H9 (cell line): ENCODE measurements around the gene USH2A. TPM values are rescaled to one million over a fixed set of nuclear protein-coding genes. Genes with fewer than 3 reads are reported as not detected.

Source experiments
- DNase-seq: peaks from one replicate; pipeline ENCODE4 v3.0.0-alpha.2; 2017
- H2AFZ ChIP-seq: one replicate; pipeline ENCODE4 v1.6.1; 2013; ENCODE audit warnings: mild to moderate bottlenecking, low read length, control low read depth, moderate library complexity
- H2AK5ac ChIP-seq: 2 replicates; pipeline ENCODE4 v1.6.1; 2013; ENCODE audit warnings: low read length, control low read depth, mixed read lengths; ENCODE audit not compliant: insufficient read length
- H2BK120ac ChIP-seq: one replicate; pipeline ENCODE4 v1.6.1; 2013; ENCODE audit warnings: low read depth, mild to moderate bottlenecking, low read length, control low read depth, inconsistent platforms; ENCODE audit not compliant: poor library complexity, severe bottlenecking
- H2BK12ac ChIP-seq: 2 replicates; pipeline ENCODE4 v1.6.1; 2013; ENCODE audit warnings: low read length, control low read depth, mixed read lengths, low read depth; ENCODE audit not compliant: insufficient read length
- H2BK15ac ChIP-seq: 2 replicates; pipeline ENCODE4 v1.6.1; 2013; ENCODE audit warnings: low read depth, low read length, control low read depth
- H2BK20ac ChIP-seq: one replicate; pipeline ENCODE4 v1.6.1; 2013; ENCODE audit warnings: low read depth, mild to moderate bottlenecking, low read length, control low read depth, inconsistent platforms; ENCODE audit not compliant: poor library complexity, severe bottlenecking
- H2BK5ac ChIP-seq: 2 replicates; pipeline ENCODE4 v1.6.1; 2013; ENCODE audit warnings: low read length, control low read depth, mixed read lengths; ENCODE audit not compliant: insufficient read length
- H3K14ac ChIP-seq: 2 replicates; pipeline ENCODE4 v1.6.1; 2013; ENCODE audit warnings: low read length, control low read depth; ENCODE audit not compliant: insufficient read depth
- H3K18ac ChIP-seq: 2 replicates; pipeline ENCODE4 v1.6.1; 2013; ENCODE audit warnings: low read depth, mild to moderate bottlenecking, mixed read lengths, low read length, control low read depth; ENCODE audit not compliant: insufficient read length
- H3K23ac ChIP-seq: 2 replicates; pipeline ENCODE4 v1.6.1; 2013; ENCODE audit warnings: low read length, control low read depth, mixed read lengths, low read depth; ENCODE audit not compliant: insufficient read length
- H3K23me2 ChIP-seq: 2 replicates; pipeline ENCODE4 v1.6.1; 2013; ENCODE audit warnings: low read depth, mild to moderate bottlenecking, mixed read lengths, low read length, control low read depth; ENCODE audit not compliant: insufficient read length, poor library complexity, severe bottlenecking
- H3K27ac ChIP-seq: 2 replicates; pipeline ENCODE4 v1.5.1; 2013; ENCODE audit warnings: low read length, control low read depth, mixed read lengths, low read depth; ENCODE audit not compliant: insufficient read length
- H3K27me3 ChIP-seq: 2 replicates; pipeline ENCODE4 v1.6.1; 2013; ENCODE audit warnings: low read length, control low read depth, inconsistent platforms; ENCODE audit not compliant: insufficient read depth
- H3K4ac ChIP-seq: 2 replicates; pipeline ENCODE4 v1.6.1; 2013; ENCODE audit warnings: low read depth, mild to moderate bottlenecking, control low read depth, inconsistent platforms, low read length, moderate library complexity
- H3K4me1 ChIP-seq: 2 replicates; pipeline ENCODE4 v1.6.1; 2013; ENCODE audit warnings: low read length, control low read depth, inconsistent platforms; ENCODE audit not compliant: insufficient read depth
- H3K4me2 ChIP-seq: 2 replicates; pipeline ENCODE4 v1.6.1; 2013; ENCODE audit warnings: low read length, control low read depth, mixed read lengths; ENCODE audit not compliant: insufficient read length, insufficient read depth
- H3K56ac ChIP-seq: 2 replicates; pipeline ENCODE4 v1.6.1; 2013; ENCODE audit warnings: low read depth, mild to moderate bottlenecking, mixed read lengths, low read length, control low read depth; ENCODE audit not compliant: insufficient read length
- H3K79me1 ChIP-seq: 2 replicates; pipeline ENCODE4 v1.6.1; 2013; ENCODE audit warnings: low read depth, mild to moderate bottlenecking, moderate library complexity, low read length, control low read depth, inconsistent platforms; ENCODE audit not compliant: insufficient read depth, poor library complexity, severe bottlenecking
- H3K79me2 ChIP-seq: 2 replicates; pipeline ENCODE4 v1.6.1; 2013; ENCODE audit warnings: low read length, control low read depth, inconsistent platforms; ENCODE audit not compliant: insufficient read depth
- H3K9ac ChIP-seq: 2 replicates; pipeline ENCODE4 v1.6.1; 2013; ENCODE audit warnings: low read length, control low read depth, mixed read lengths; ENCODE audit not compliant: insufficient read length; ENCODE audit errors: extremely low read depth
- H3K9me3 ChIP-seq: one replicate; pipeline ENCODE4 v1.6.1; 2013; ENCODE audit warnings: low read depth, low read length, inconsistent platforms; ENCODE audit not compliant: control insufficient read depth
- H3T11ph ChIP-seq: one replicate; pipeline ENCODE4 v1.6.1; 2013; ENCODE audit warnings: mild to moderate bottlenecking, low read length, control low read depth, inconsistent platforms
- H4K20me1 ChIP-seq: one replicate; pipeline ENCODE4 v1.6.1; 2013; ENCODE audit not compliant: control insufficient read depth, insufficient read length, insufficient read depth
- H4K5ac ChIP-seq: 2 replicates; pipeline ENCODE4 v1.6.1; 2013; ENCODE audit warnings: low read depth, mild to moderate bottlenecking, mixed read lengths, low read length, control low read depth; ENCODE audit not compliant: insufficient read length
- H4K8ac ChIP-seq: replicated peaks from 2 replicates; pipeline ENCODE4 v1.6.1; 2013; ENCODE audit warnings: low read length, control low read depth, mixed read lengths, low read depth; ENCODE audit not compliant: insufficient read length
- H4K91ac ChIP-seq: 2 replicates; pipeline ENCODE4 v1.6.1; 2013; ENCODE audit warnings: low read depth, mild to moderate bottlenecking, moderate library complexity, mixed read lengths, low read length, control low read depth; ENCODE audit not compliant: insufficient read length
- H3K27ac Mint-ChIP-seq, 3 experiments: 2 replicates in 2 of 3; 3 replicates in 1 of 3; pipeline ENCODE4 v1.8.0; 2020 to 2021; ENCODE audit warnings: mixed read lengths in 3 of 3, mild to moderate bottlenecking in 1 of 3, moderate library complexity in 1 of 3
- H3K27me3 Mint-ChIP-seq: 2 replicates; pipeline ENCODE4 v1.8.0; 2021; ENCODE audit warnings: low read depth, mild to moderate bottlenecking, moderate library complexity, mixed read lengths
- H3K36me3 Mint-ChIP-seq, 3 experiments: 2 replicates in 2 of 3; 3 replicates in 1 of 3; pipeline ENCODE4 v1.8.0; 2020 to 2021; ENCODE audit warnings: low read depth in 3 of 3, mixed read lengths in 3 of 3; ENCODE audit not compliant: insufficient read depth in 1 of 3
- H3K4me1 Mint-ChIP-seq, 2 experiments: 2 replicates each; pipeline ENCODE4 v1.8.0; 2020; ENCODE audit warnings: mixed read lengths in 2 of 2
- H3K4me3 Mint-ChIP-seq, 2 experiments: 2 replicates in 1 of 2; 3 replicates in 1 of 2; pipeline ENCODE4 v1.8.0; 2020 to 2021; ENCODE audit warnings: mild to moderate bottlenecking in 2 of 2, mixed read lengths in 2 of 2, moderate library complexity in 1 of 2
- H3K9me3 Mint-ChIP-seq, 2 experiments: 2 replicates in 1 of 2; 3 replicates in 1 of 2; pipeline ENCODE4 v1.8.0; 2020; ENCODE audit warnings: mild to moderate bottlenecking in 2 of 2, mixed read lengths in 2 of 2, moderate library complexity in 1 of 2
- WGBS: extraction: QIAGEN DNeasy Blood & Tissue Kit; methylation state at CpG from one replicate; pipeline ENCODE4 v1.1.7; 2013; ENCODE audit warnings: missing lambda C conversion rate, low lambda C conversion rate, mixed read lengths; ENCODE audit not compliant: insufficient read length; ENCODE audit errors: extremely low coverage; 5-methylcytosine and 5-hydroxymethylcytosine counted together
- total RNA-seq: library from RNA; stranded (reverse); gene quantifications from 2 replicates; pipeline ENCODE4 v1.2.1, GENCODE V29; 2021
- TF ChIP-seq, protein P1 (sequence below): fragments of 200-600 bp; sonication (generic); conservative IDR thresholded peaks from 3 replicates; pipeline ENCODE4 v1.8.0; 2021; ENCODE audit warnings: antibody characterized with exemption, mild to moderate bottlenecking

USH2A gene
- total RNA-seq, 1 experiment from 2014 or later, result 0.11 TPM

DNA sequence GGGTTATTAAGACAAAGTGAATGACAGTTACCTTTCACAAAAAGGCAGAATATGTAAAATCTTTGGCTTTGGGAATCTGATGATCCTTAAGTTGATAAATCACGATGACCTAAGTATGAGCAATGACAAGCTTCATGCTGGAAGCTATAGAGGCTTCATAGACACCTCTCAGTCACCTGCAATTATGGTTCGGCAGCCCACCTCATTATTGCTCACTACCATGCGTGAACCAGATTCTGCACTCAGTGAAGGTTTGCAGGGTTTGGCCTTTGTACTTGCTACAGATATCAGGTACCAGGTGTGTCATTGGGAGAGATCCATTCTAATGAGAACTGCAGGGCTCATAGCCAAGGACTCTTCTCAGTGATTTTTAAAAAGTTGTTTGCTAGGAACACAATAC, 692.6 kb downstream of the USH2A start:
- H3K79me1 ChIP-seq, result no peaks in the 10 kb centered on the region
- peaks cover 5 to 10% (median 10%) of the 10 kb centered on the region in 3 experiments; a peak in 5 of 7 replicates for H3K36me3 Mint-ChIP-seq
- H2BK5ac ChIP-seq, result no peak overlapping the region
- H2BK120ac ChIP-seq, result no peak overlapping the region
- no peak overlapping the region for H2AFZ ChIP-seq
- H3K9me3 ChIP-seq, result peaks cover 4% of the 10 kb centered on the region
- no peaks in the 10 kb centered on the region for H3K27me3 ChIP-seq
- WGBS, result no CpG with 5 or more reads among the region's 3 CpGs
- no peak overlapping the region for H3K27ac Mint-ChIP-seq
- peaks cover 9 to 11% of the 10 kb centered on the region in 2 experiments for H3K9me3 Mint-ChIP-seq
- no peak overlapping the region for H3K4ac ChIP-seq
- H2BK12ac ChIP-seq, result no peak overlapping the region
- H3K79me2 ChIP-seq, result no peaks in the 10 kb centered on the region
- H3K18ac ChIP-seq, result no peak overlapping the region
- TF ChIP-seq, protein P1, sequence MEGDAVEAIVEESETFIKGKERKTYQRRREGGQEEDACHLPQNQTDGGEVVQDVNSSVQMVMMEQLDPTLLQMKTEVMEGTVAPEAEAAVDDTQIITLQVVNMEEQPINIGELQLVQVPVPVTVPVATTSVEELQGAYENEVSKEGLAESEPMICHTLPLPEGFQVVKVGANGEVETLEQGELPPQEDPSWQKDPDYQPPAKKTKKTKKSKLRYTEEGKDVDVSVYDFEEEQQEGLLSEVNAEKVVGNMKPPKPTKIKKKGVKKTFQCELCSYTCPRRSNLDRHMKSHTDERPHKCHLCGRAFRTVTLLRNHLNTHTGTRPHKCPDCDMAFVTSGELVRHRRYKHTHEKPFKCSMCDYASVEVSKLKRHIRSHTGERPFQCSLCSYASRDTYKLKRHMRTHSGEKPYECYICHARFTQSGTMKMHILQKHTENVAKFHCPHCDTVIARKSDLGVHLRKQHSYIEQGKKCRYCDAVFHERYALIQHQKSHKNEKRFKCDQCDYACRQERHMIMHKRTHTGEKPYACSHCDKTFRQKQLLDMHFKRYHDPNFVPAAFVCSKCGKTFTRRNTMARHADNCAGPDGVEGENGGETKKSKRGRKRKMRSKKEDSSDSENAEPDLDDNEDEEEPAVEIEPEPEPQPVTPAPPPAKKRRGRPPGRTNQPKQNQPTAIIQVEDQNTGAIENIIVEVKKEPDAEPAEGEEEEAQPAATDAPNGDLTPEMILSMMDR, result no peak
- no peak overlapping the region for H4K8ac ChIP-seq
- no peak overlapping the region for H2BK15ac ChIP-seq
- no peak for DNase-seq
- H3K14ac ChIP-seq, result no peak overlapping the region
- no peak overlapping the region for H3K4me3 Mint-ChIP-seq
- H3K4me1 Mint-ChIP-seq, result peaks cover 0 to 4% of the 10 kb centered on the region in 2 experiments; a peak in 1 of 4 replicates
- H3K23ac ChIP-seq, result no peak overlapping the region
- H2BK20ac ChIP-seq, result no peak overlapping the region
- no peak overlapping the region for H3K27ac ChIP-seq
- no peaks in the 10 kb centered on the region for H3K23me2 ChIP-seq
- H3K27me3 Mint-ChIP-seq, result no peaks in the 10 kb centered on the region
- no peak overlapping the region for H2AK5ac ChIP-seq
- no peaks in the 10 kb centered on the region for H3K4me1 ChIP-seq
- no peak overlapping the region for H4K91ac ChIP-seq
- H4K5ac ChIP-seq, result no peak overlapping the region
- no peak overlapping the region for H3T11ph ChIP-seq
- H3K9ac ChIP-seq, result no peak overlapping the region
- no peaks in the 10 kb centered on the region for H4K20me1 ChIP-seq
- H3K4me2 ChIP-seq, result no peak overlapping the region
- H3K56ac ChIP-seq, result no peak overlapping the region
